Ovary (tissue), 9 donors: ENCODE data around the gene MID1. TPM values are rescaled to one million over a fixed set of nuclear protein-coding genes. Genes with fewer than 3 reads are reported as not detected.

Experiments
- DNase-seq, 5 donors: peaks; one replicate each; pipeline ENCODE4 v3.0.0-alpha.2; 2019 to 2020
- H3K27ac ChIP-seq, 2 donors: fragments of 200-600 bp; one replicate each; pipeline versions ENCODE4 v1.5.1 to v1.8.0; 2019 to 2022
- H3K27me3 ChIP-seq: fragments of 200-600 bp; one replicate; pipeline ENCODE4 v1.8.0; 2022
- H3K36me3 ChIP-seq: fragments of 200-600 bp; sonication (generic); one replicate; pipeline ENCODE4 v1.5.1; 2019
- H3K4me1 ChIP-seq: one replicate; pipeline ENCODE4 v1.8.1; 2013; ENCODE audit warnings: mild to moderate bottlenecking, moderate library complexity; ENCODE audit not compliant: insufficient read depth
- H3K4me3 ChIP-seq: fragments of 200-600 bp; sonication (generic); one replicate; pipeline ENCODE4 v1.5.1; 2017
- H3K9me3 ChIP-seq, 2 donors: fragments of 200-600 bp in 1 of 2; sonication (generic) in 1 of 2; one replicate each; pipeline versions ENCODE4 v1.5.1 to v1.8.1; 2013 to 2019; ENCODE audit warnings: mild to moderate bottlenecking in 1 of 2, moderate library complexity in 1 of 2
- CTCF ChIP-seq, 3 donors: fragments of 450-650 bp in 2 of 3; fragments of 200-600 bp in 1 of 3; IDR thresholded peaks; one replicate each; pipeline versions ENCODE4 v1.5.1 to v1.8.0; 2016 to 2022; ENCODE audit warnings: antibody characterized with exemption in 3 of 3, mild to moderate bottlenecking in 1 of 3
- EP300 ChIP-seq: sonication (generic); formaldehyde crosslinking; IDR thresholded peaks from one replicate; pipeline ENCODE4 v1.6.1; 2017; ENCODE audit warnings: antibody characterized with exemption
- POLR2A ChIP-seq: fragments of 450-650 bp; IDR thresholded peaks from one replicate; pipeline ENCODE4 v1.6.1; 2017; ENCODE audit warnings: antibody characterized with exemption, mild to moderate bottlenecking, moderate library complexity
- WGBS, 3 donors: extraction: QIAGEN DNeasy Blood & Tissue Kit in 1 of 3; methylation state at CpG; one replicate each; pipeline versions ENCODE4 v1.1.5 to v1.1.7; 2013 to 2017; 5-methylcytosine and 5-hydroxymethylcytosine counted together
- intact Hi-C, 4 donors: fragments of 100-400 bp; cut with DNase I; formaldehyde crosslinking; loops; one replicate each; pipeline versions ENCODE4 v1.11.0 to v1.15.1; 2022 to 2023
- polyA plus RNA-seq, 2 donors: library from polyadenylated mRNA; stranded (reverse); fragments of 200-250 nt in 1 of 2; fragments of 350-450 nt in 1 of 2; fragmentation: Illumina TruSeq in 1 of 2; extraction: RNeasy Lipid Tissue Mini Kit (QIAGEN cat#74804) in 1 of 2; gene quantifications; one replicate each; pipeline ENCODE4 v1.2.3, GENCODE V29; 2013 to 2014
- total RNA-seq, 7 donors: library from RNA; depleted of rRNA in 2 of 7; stranded (reverse); fragments of >200 nt in 2 of 7; fragmentation: NEBNext Ultra II Directional in 3 of 7; extraction: Animal tissue kit (Norgen Biotek cat#: 25700) in 3 of 7; gene quantifications; one replicate each; pipeline versions ENCODE4 v1.1.0 to v1.2.4, GENCODE V29; 2016 to 2023
- donor health status: DM: no; HTN: no; CAD: no; lungs with moderate emphysema.
- donor health status: DM: no; HTN: no; CAD: no.
- donor health status: Bipolar disorder and iron deficiency.
- donor health status: DM: yes; HTN: yes; CAD: no.
- donor health status: DM: no; HTN: no; CAD: no.
- donor health status: DM: yes; HTN: yes; CAD: no.

The MID1 gene
- total and polyA plus RNA-seq, 9 donors, result 4.0 to 25.7 (median 17.0) TPM

GRCh38 chrX:10485326-10485725 lies 135.1 kb downstream of the MID1 start:
- H3K9me3 ChIP-seq, result no peaks in the 10 kb centered on the region
- H3K27me3 ChIP-seq, result no peaks in the 10 kb centered on the region
- H3K4me1 ChIP-seq, result peaks cover 2% of the 10 kb centered on the region
- no peak overlapping the region for H3K27ac ChIP-seq
- TF ChIP-seq EP300 (no peak), POLR2A (no peak), CTCF (IDR thresholded peaks at IDR 0.05) (no peak)
- WGBS, 3 donors, result 64 to 70% (median 69%) methylated on average over 3 of the region's 3 CpGs
- DNase-seq, result no peak
- intact Hi-C loops, result no loop called here
- H3K36me3 ChIP-seq, result no peaks in the 10 kb centered on the region
- H3K4me3 ChIP-seq, result no peak overlapping the region

GRCh38 chrX:10484683-10485247 lies 135.6 kb downstream of the MID1 start:
- H3K27ac ChIP-seq, result no peak overlapping the region
- no peaks in the 10 kb centered on the region for H3K36me3 ChIP-seq
- no peak for DNase-seq
- H3K9me3 ChIP-seq, result no peaks in the 10 kb centered on the region
- no peak overlapping the region for H3K4me3 ChIP-seq
- WGBS, 3 donors, result 60 to 67% (median 65%) methylated on average over 7 of the region's 7 CpGs
- peaks cover 2% of the 10 kb centered on the region for H3K4me1 ChIP-seq
- H3K27me3 ChIP-seq, result no peaks in the 10 kb centered on the region
- no peak for TF ChIP-seq EP300
- intact Hi-C loops, result no loop called here

GRCh38 chrX:10483191-10483831 lies 137.1 kb downstream of the MID1 start:
- WGBS, 3 donors, result 27 to 34% (median 28%) methylated on average over 9 of the region's 9 CpGs
- no peak for TF ChIP-seq CTCF (IDR thresholded peaks at IDR 0.05)
- TF ChIP-seq EP300, result peak; percentile 91
- Histone ChIP-seq H3K27me3 (no peaks in the 10 kb centered on the region), H3K36me3 (no peaks in the 10 kb centered on the region), H3K27ac (no peak overlapping the region), H3K9me3 (no peaks in the 10 kb centered on the region), H3K4me3 (no peak overlapping the region), H3K4me1 (peaks cover 2% of the 10 kb centered on the region)
- intact Hi-C loops, result no loop called here
- DNase-seq, result peak in 3 of 5 donors; percentile 23 to 65 (median 31)

- H3K27me3 ChIP-seq, result no peaks in the 10 kb centered on the region
- 46 to 61% (median 51%) methylated on average over 5 of the region's 5 CpGs for WGBS, 3 donors
- H3K4me1 ChIP-seq, result peaks cover 2% of the 10 kb centered on the region
- no peak for DNase-seq
- no peak overlapping the region for H3K4me3 ChIP-seq
- TF ChIP-seq CTCF (IDR thresholded peaks at IDR 0.05) (no peak), POLR2A (no peak), EP300 (no peak)
- no peaks in the 10 kb centered on the region for H3K36me3 ChIP-seq
- H3K27ac ChIP-seq, result no peak overlapping the region
- H3K9me3 ChIP-seq, result no peaks in the 10 kb centered on the region
- intact Hi-C loops, result no loop called here
These were observed 137.7 kb downstream of the MID1 start for GRCh38 chrX:10482708-10483107.

GRCh38 chrX:10482261-10482660 lies 138.1 kb downstream of the MID1 start:
- WGBS, 3 donors, result 69 to 83% (median 77%) methylated on average over 9 of the region's 9 CpGs
- no peak for TF ChIP-seq POLR2A
- no peak for TF ChIP-seq EP300
- no peak for TF ChIP-seq CTCF (IDR thresholded peaks at IDR 0.05)
- no peak for DNase-seq
- no peaks in the 10 kb centered on the region for H3K9me3 ChIP-seq
- H3K36me3 ChIP-seq, result no peaks in the 10 kb centered on the region
- H3K4me3 ChIP-seq, result no peak overlapping the region
- no peak overlapping the region for H3K27ac ChIP-seq
- H3K4me1 ChIP-seq, result peaks cover 2% of the 10 kb centered on the region
- no peaks in the 10 kb centered on the region for H3K27me3 ChIP-seq
- intact Hi-C loops, result no loop called here
